ENCODE measurements around the gene KRT77.
"Not testable (repeated sequence)": the region's sequence is repeated elsewhere in the genome, so short reads cannot be mapped to it uniquely, and the experiment has no call there.

The KRT77 gene

DNA sequence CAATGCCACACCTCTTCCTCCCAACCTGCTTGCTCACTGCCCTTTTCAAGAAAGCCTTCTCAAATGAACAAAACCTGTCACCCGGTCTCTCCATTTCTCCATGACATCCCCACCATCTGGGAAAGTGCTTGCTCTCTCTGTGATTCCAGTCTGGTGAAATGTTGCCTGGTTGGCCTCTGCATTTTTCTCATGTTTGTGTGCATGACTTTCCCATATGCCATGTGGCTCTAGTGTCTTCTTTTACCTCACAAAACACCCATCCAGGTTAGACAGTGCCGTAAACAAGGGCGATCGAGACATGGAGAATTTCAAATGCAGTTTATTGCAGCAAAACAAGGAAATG lies 28.9 kb downstream of the KRT77 start:
- DNase-seq (ENCODE audit: low spot score) = no peak

DNA sequence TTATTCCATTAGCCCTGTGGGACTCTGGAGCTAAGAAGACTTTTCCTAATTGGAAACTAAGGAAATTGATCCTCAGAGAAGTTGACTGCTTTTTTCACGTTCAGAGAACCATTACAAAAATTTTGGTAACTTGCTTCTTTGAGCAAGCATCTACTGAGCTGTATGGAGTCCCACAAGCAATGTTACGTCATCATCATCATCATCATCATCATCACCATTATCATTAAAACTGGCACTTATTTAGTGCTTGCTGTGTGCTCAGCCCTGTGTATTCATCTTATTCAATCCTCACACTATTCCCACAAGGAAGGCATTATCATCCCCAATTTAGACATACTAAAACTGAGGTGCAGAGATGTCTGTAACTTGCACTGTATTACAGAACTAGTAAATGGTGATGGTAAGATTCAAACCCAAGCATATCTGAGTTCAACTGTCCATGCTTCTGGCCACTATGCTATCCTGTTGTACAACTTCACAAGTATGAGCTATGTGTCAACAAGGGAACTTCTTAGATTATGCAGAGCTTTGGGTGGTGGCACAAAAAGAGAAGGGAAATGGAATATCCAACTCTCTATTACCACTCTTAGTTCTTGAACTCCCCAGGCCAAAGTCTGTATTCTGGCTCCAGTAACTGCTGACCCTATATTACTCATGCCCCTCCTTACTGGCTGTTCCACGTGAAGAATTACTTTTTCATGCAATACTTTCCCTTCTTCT lies 29.5 kb downstream of the KRT77 start:
- no peak for DNase-seq (ENCODE audit: low spot score)

DNA sequence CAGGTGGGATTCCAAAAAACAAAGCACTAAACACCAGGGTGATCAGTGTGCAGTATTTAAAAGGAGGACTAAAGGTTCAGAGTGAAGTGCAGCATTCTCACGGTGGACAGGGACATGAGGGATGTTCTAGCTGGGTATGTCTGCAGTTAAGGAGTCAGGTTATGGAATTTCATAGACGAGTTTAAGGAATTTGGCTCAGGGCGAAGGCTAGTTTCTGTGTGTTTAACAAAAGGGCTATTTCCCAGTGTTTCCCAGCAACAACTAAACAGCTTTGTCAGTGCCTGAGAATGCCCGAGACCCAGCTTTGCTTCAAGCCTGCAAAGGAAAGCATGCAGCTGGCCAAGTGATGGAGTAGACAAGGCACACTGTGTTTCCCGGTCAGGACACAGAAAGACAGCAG lies 30.1 kb downstream of the KRT77 start:
- DNase-seq (ENCODE audit: low spot score) = no peak

DNA sequence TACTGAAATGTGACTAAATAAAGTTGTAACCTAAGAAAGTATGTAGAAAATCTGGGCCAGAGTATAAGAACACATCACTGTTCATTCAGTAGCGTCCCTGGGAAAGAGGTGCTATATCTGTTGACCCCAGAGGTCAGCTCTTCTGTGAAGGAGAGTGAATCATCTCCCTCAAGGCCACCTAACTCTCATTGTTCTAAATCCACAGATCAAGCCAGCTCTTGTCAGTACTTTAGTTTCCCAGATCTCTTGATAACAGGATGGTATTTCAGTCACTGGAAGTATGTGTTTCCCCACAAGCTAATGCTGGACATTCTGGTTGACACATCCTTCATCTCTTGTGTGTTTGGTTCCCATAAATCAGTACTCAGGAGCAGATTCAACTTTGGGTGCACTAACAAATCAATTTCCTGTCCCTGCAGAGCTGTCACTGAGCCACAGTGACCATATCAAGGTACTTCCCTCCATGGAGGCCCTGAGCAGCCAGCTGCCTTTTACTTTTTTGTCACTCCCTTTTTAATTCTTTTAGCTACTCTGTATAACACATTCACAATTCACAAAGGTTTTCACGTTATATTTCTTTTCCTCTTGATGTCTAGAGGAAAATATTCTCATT lies 30.9 kb downstream of the KRT77 start:
- DNase-seq (ENCODE audit: low spot score) = no peak

DNA sequence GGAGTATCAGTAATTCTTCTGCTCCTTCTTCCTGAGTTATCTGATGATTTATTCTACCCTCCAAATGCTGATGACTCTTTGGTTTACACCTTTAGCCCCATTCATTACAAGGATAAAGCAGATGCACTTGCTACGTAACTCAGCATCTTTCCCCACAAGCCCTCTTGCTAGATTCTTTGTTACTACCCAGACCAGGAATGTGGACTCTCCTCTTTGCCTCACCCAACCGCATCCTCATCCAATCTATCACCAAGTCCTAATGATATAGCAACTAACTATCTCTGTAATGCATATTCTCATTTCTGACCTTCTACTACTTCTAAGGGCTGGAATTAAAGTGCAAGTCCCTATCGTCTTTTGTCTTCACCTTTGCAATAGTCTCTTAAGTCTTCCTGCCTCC lies 32.4 kb downstream of the KRT77 start:
- no peak for DNase-seq (ENCODE audit: low spot score)

DNA sequence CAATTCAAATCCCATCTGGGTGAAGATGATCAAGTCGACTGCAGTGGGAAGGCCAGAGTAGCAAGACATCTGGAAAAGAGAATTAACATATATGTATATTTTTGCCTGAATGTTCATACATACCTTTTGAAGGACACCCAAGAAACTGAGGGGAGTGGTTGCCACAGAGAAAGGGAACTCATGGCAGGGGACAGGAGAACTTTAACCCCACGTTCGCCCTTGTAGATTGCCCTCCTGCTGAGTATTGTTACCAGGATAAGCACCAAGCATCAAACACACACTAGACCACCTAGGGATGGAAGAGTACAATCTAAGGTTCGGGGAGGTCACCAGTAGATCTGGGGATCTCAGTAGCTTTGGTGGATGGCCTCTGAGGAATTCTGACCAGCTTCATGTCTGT lies 32.8 kb downstream of the KRT77 start:
- DNase-seq (ENCODE audit: low spot score) = no peak

DNA sequence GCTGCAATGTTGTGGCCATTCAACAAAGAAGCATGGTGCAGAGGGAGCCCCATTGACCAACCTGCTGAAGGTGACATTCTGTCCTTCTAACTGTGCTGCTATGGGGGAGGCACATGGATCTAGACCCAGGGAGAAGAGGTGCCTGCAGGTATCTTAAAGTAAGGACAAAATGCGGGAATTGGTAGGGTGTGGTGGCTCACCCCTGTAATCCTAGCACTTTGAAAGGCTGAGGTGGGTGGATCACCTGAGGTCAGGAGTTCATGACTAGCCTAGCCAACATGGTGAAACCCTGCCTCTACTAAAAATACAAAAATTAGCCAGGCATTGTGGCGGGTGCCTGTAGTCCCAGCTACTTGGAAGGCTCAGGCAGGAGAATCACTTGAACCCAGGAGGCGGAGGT lies 33.4 kb downstream of the KRT77 start:
- not testable (repeated sequence) for DNase-seq (ENCODE audit: low spot score)

DNA sequence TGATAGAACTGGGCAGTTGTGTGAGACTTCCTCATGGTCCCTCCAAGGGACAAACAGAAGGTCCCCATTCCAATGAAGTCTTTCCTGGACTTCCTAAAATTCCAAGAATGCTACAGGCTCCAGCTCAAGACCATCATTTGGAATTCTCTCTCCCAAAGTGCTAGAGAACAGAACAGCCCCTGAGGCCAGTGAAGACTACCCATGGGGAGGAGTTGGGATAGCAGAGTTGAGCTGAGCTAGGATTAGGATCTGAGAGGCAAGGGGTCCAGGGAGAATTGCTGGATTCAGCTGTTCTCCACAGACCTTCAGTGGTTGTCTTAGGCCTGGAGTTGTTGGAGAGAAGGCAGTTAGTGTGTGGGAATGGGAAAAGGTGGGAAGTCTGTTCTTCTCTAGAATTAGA lies 33.9 kb downstream of the KRT77 start:
- DNase-seq (ENCODE audit: low spot score) = no peak

DNA sequence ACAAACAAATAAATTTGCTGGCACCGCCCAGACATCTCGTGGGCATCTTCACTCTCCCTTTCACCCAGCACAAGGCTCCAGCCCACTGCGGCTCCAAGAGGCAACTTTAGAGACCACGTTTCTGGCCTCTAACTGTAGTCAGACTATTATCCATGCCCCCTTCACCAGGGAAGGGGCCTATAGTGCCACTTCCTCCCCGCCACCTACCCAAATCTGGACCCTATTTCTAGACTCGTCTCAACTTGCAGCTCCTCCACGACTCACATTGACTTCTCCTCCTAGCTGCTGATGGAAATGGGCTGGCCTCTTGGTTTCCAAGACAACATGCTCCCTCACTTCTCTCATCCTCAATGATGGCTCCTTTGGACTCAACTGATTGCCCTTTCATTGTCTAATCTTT lies 35.4 kb downstream of the KRT77 start:
- DNase-seq (ENCODE audit: low spot score) = no peak

DNA sequence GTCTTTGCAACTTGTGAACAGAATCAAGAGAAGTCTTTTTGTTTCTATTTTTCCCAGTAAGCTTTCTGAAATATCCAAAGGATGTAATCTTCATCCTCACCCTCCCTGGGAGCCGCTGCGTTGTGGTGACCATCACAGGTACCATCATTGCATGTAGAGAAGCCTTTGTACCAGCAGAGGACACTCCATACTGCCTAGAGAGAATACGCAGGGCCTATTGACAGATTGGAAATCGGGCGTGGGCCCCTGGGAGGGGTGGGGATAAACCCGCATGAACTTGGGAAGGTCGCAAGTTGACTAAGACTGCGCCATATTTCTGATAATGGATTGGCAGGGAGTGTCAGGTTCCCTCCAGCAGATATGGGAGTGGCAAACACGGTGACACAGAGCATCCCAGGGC lies 35.8 kb downstream of the KRT77 start:
- DNase-seq (ENCODE audit: low spot score) = no peak

DNA sequence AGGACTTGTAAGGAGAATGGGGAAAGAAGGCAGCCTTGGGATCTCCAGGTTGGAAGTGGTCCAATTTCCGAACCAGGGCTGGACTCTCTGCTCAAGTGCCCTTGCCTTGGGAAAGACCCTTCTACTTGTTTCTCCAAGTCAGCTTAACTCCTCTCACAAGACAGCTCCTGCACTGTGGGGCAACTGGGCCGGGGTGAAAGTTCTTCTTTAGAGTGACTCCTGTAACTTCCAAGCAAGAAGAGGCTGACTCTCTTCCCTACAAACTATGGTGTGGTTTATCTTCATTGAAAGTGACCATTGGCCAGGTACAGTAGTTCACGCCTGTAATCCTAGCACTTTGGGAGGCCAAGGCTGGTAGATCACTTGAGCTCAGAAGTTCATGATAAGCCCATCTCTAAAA lies 36.9 kb downstream of the KRT77 start:
- no peak for DNase-seq (ENCODE audit: low spot score)

DNA sequence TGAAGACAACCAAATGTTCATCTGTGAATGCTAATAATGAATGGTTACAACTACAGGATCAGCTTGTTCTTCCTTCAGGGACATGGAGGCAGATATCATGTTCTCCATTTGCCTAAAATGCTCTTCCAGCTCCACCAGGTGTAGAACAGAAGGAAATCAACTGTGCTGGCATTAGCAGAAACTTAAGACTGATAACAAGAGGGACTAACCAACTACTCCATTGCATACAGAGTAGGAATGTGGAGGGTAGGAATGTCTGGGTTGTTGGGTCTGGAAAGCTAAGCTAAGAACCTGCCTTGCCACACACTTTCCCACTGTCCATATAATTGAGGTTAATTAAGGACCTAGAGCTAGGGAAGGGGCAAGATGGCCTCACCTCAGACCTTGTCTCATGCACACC lies 39.9 kb downstream of the KRT77 start:
- no peak for DNase-seq (ENCODE audit: low spot score)

DNA sequence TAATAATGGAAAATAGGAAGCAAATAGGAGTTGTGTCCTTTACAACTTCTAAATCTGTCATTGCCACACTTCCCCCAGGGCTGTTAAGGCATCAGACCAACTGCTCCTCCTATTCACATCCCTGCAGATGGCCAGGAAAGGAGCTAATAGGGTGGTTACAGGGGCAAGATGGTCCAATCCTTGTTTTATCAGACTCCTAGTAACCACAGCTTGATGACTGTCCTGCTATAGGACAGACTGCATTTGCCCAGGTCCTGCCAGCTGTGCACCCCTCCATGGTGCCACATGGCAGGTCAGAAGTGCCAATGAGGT lies 40.5 kb downstream of the KRT77 start:
- no peak for DNase-seq (ENCODE audit: low spot score)

DNA sequence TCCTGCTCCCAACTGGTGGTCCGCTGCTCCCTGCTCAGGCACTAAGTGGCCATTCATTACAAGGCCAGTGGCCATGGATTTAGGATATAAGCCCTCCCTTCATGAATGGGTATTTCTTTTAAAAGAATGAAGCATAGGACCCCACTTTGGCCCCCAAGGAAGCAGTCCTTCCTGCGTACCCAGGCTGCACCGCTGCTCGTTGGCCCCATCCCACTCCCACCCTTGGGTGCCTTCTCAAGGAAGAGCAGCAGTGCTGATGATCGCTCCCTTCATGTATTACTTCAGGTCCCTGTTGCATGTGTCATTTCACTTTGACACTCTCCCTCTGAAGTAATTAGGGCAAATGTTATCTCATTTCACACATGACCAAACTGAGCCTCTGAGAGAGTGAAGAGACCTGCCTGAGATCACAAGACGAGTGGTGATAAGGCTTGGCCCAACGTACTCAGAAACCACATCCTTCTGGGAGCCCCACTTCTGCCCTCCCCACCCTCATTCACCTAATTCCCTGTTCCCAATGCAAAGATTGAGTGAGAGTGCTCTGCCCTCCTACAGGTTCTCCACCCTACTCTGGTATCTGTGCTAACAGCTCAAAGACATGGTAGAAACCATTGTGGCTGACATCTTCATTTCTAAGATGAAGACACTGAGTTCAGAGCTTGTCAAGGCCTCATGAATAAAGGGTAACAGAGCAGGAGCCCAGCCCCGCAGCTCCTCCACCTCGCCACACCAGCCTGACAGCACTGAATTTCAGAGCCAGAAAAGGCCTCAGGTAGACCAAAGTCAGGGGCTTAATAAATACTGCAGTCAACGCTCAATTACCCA lies 41.0 kb downstream of the KRT77 start:
- no peak for DNase-seq (ENCODE audit: low spot score)

DNA sequence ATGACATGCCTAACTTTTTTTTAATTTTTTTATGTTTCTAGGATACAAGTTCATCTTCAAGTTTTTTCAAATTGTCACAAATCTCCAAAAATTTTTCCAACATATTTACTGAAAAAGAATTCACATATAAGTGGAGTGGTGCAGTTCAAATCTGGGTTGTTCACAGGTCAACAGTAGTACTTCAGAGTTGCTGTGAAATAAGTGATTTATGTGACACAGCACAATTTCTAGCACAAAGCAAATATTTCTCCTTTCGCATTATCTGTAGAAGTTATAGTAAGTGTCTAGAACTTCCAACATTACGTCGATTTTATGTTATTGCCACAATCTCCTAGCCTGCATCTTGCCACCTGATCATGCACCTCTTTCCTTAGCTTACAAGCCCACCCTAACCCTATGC lies 41.7 kb downstream of the KRT77 start:
- DNase-seq (ENCODE audit: low spot score) = no peak

DNA sequence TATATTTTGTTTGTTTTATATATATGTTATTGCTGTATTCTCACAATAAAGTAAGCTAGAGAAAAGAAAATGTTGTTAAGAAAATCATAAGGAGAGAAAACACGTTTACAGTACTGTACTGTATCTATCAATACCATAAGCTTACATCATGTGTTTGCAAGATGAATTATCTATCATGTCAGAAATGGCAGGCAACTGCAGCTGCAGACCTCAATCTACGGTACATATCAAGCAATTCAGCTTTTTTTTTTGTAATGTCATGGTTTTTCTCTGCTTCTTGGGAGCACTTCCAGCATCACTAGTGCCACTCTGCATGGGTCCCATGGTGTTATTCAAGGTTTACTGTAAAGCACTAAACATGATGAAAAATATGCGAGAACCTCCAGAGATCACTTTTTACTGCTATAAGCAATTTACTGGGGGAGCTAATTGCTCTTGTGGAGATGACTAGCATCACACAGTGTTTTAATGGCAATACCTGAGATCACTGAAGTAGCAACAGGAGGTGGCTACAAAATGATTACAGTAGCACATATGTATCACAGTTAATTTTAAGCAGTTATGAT lies 42.3 kb downstream of the KRT77 start:
- no peak for DNase-seq (ENCODE audit: low spot score)

DNA sequence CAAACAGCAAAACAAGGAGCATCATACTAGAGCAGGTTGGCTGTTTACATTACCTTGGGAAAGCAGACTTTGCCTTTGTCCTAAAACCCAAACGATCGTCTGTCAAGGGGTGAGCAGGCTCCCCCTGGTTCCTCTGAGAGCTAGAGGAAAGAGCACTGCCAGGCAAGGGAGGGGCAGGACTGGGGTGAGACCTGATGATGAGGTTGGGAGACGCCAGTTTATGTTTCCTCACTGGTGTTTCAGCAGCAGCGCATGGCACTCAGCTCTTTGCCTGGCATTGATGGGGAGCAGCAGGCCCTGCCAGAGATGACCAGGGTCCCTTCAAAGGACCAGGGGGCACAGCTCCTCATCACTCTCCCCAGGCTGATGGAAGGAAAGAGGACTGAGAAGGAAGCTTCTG lies 43.4 kb downstream of the KRT77 start:
- no peak for DNase-seq (ENCODE audit: low spot score)

DNA sequence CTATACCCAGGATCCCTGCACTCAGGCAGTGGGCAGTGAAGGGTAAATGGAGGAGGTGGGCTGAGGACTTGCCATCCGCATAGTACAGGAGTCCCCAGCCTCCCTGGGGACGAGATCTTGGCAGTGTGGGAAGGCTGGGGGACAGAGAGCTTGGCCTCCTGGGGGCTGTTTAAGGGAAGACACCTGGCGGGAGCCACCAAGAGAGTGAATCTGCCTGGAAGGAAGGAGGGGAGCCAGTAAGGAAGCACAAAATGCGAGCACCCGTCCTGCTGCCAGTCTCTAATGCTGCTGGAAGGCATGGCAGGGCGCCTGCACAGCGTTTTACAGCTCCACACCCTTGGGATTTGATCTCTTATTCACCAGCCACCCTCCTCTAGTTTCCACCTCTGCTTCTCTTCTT lies 43.9 kb downstream of the KRT77 start:
- no peak for DNase-seq (ENCODE audit: low spot score)

DNA sequence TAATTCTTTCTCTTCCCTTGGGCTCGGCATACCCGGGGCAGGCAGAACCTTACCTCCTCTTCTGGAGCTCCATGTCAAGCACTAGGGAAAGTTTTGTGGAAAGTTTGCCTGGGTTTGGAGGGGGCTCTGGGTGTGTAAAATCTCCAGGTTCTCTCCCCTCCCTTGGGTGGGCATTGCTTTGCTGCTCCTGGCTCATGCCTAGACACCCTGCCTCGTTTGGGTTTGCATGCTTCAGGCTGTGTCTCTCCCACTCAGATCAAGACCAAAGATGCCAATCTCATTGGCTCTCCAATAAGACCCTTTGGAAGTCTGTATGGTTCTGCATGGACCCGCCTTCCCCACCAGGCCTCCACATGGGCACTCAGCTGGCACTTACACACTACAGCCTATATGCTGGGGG lies 45.1 kb downstream of the KRT77 start:
- no peak for DNase-seq (ENCODE audit: low spot score)

DNA sequence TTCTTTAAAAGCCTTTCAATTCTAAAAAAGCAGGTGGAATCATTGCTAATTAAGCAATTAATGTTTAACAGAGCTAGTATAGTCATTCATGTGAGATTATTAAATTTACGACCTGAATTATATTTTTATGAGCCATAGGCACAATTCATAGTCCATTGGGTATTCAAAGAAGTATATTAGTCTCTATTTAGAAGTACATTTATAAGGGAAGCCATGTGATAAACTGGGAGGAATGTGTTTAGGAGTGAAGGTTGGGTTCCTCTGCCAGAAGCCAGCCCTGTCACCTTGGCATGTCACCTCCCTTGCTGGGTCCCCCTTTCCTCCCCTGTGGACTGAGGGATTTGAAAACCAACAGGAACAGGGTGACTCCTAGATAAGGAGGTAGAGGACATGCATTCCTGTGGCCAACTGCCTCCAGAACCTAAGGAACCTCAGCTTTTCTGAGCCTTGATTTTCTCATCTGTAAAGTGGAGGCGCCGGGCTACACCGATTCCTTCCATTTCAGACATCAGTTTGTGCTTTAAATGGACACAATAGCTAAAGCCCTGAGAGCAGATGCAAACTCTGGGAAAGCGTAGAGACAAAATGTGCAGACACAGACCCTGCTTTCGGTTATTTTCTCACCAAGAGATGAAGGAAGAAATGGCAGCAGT lies 45.9 kb downstream of the KRT77 start:
- no peak for DNase-seq (ENCODE audit: low spot score)

DNA sequence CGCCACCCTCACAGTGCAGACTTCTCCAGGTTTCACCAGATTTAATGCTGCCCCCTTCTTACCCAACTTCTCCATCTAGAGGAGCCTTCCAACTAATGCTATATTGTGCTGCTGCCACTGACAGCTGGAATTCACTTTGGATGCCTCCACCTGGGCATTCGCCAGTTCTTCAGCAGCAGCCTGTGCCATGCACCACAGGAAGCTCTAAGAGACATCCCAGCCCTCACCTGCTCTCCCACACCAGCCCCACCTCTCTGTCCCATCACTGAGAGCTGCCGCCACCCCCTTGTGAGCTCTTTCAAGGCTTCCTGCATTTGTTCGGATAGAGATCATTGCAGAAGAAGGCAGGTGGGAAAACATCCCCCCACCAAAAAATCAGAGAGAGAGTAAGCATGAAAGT lies 46.7 kb downstream of the KRT77 start:
- DNase-seq (ENCODE audit: low spot score) = no peak

DNA sequence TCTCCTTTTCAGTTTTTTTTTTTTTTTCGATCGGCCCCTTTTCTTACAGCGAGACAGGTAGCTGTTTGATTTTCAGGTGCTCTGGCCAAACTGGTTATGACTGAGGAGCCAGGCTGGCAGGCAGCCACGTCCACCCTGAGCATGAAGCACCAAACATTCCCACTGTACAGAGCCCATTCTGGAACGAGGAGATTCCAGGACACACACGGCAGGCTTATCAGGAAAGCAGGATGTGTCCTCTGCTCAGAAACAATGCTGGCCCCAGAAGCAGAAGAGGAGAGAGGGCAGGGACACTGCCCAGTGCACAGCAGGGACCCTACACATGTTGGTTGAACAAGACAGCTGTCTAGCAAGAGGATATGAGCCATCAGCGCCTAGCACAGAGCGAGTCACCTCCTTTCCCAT lies 47.6 kb downstream of the KRT77 start:
- no peak for DNase-seq (ENCODE audit: low spot score)

DNA sequence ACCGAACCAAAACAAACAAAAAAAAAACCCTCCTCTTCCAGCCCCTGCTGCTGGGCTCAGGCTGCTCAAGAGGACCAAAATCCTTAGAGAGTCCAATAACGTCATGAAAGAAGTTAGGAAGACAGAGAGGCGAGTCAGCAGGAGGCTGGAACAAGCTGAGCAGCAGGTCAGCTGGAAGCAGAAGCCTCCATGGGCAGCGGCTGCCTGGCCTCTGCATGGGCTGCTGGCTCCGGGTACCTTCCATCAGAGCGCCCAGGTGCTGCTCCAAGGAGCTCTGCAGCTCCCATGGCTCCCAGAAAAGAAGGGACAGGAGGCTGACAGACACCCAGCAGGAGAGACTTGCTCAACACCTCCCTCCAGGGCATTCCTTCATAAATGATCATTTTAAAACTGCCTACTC lies 48.1 kb downstream of the KRT77 start:
- no peak for DNase-seq (ENCODE audit: low spot score)

Measured in cerebellar cortex (tissue), 1 donor.